ENCODE results near the gene SMYD3.

DNA sequence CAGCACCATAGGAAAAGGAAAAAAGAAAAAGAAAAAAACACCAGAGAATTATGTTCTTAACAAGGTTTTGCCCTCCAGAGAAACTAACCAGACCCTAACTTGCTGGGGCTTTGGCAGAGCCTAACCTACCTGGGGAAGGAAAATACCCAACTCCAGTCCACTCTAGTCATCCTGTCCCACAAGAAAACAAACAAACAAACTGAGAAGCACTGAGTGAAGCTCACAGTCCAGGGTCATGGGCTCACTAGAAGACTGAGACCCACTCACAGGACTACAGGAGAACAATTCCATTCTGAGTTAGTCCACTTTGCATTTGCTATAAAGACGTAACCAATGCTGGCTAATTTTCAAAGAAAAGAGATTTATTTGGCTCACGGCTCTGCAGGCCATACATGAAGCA is 543.4 kb downstream of the SMYD3 start:
- TF ChIP-seq, protein P1, sequence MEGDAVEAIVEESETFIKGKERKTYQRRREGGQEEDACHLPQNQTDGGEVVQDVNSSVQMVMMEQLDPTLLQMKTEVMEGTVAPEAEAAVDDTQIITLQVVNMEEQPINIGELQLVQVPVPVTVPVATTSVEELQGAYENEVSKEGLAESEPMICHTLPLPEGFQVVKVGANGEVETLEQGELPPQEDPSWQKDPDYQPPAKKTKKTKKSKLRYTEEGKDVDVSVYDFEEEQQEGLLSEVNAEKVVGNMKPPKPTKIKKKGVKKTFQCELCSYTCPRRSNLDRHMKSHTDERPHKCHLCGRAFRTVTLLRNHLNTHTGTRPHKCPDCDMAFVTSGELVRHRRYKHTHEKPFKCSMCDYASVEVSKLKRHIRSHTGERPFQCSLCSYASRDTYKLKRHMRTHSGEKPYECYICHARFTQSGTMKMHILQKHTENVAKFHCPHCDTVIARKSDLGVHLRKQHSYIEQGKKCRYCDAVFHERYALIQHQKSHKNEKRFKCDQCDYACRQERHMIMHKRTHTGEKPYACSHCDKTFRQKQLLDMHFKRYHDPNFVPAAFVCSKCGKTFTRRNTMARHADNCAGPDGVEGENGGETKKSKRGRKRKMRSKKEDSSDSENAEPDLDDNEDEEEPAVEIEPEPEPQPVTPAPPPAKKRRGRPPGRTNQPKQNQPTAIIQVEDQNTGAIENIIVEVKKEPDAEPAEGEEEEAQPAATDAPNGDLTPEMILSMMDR (IDR thresholded peaks at IDR 0.05), result no peak
- no peak for TF ChIP-seq EZH2 (IDR thresholded peaks at IDR 0.05; ENCODE audit: borderline replicate concordance, insufficient read depth, low read depth, low read length, poor library complexity, severe bottlenecking)
